KMS-11 (cell line): ENCODE measurements around the gene CACNA2D3.

Source experiments
- H2AFZ ChIP-seq: fragments of 200-600 bp; sonication (generic); 2 replicates; pipeline ENCODE4 v1.6.1; 2016; ENCODE audit warnings: antibody characterized with exemption, mixed run types, low read depth
- H3K27ac ChIP-seq: fragments of 200-600 bp; sonication (generic); 2 replicates; pipeline ENCODE4 v1.6.1; 2016; ENCODE audit warnings: mild to moderate bottlenecking, mixed run types
- H3K27me3 ChIP-seq: fragments of 200-600 bp; sonication (generic); 2 replicates; pipeline ENCODE4 v1.6.1; 2017; ENCODE audit warnings: mild to moderate bottlenecking, low read depth, mixed run types, moderate library complexity; ENCODE audit not compliant: insufficient read depth
- H3K36me3 ChIP-seq: fragments of 200-600 bp; sonication (generic); 2 replicates; pipeline ENCODE4 v1.6.1; 2017; ENCODE audit warnings: mild to moderate bottlenecking, mixed run types; ENCODE audit not compliant: insufficient read depth
- H3K4me1 ChIP-seq: fragments of 200-600 bp; sonication (generic); 2 replicates; pipeline ENCODE4 v1.6.1; 2016; ENCODE audit warnings: mild to moderate bottlenecking, low read depth, mixed run types; ENCODE audit not compliant: poor library complexity, severe bottlenecking
- H3K4me2 ChIP-seq: fragments of 200-600 bp; sonication (generic); 2 replicates; pipeline ENCODE4 v1.7.0; 2016; ENCODE audit warnings: mild to moderate bottlenecking, mixed run types
- H3K4me3 ChIP-seq: fragments of 200-600 bp; sonication (generic); IDR thresholded peaks from 2 replicates; pipeline ENCODE4 v1.6.1; 2017; ENCODE audit warnings: low read depth, low read length, mixed read lengths; ENCODE audit not compliant: insufficient read depth
- H3K79me2 ChIP-seq: fragments of 200-600 bp; sonication (generic); 2 replicates; pipeline ENCODE4 v1.6.1; 2016; ENCODE audit warnings: low read depth, mixed run types; ENCODE audit not compliant: insufficient read depth
- H3K9ac ChIP-seq: fragments of 200-600 bp; sonication (generic); 2 replicates; pipeline ENCODE4 v1.6.1; 2016; ENCODE audit warnings: mild to moderate bottlenecking, mixed run types
- H4K20me1 ChIP-seq: fragments of 200-600 bp; sonication (generic); 2 replicates; pipeline ENCODE4 v1.6.1; 2016; ENCODE audit warnings: mild to moderate bottlenecking, mixed run types; ENCODE audit not compliant: insufficient read depth
- TF ChIP-seq, protein P1 (sequence below): fragments of 200-600 bp; sonication (generic); conservative IDR thresholded peaks from 2 replicates; pipeline ENCODE4 v1.6.1; 2017; ENCODE audit warnings: low read depth, mild to moderate bottlenecking, antibody characterized with exemption, low read length, moderate library complexity, mixed read lengths

Gene CACNA2D3

GRCh38 chr3:54761637-54762036, 639.3 kb downstream of the CACNA2D3 start:
- H3K27ac ChIP-seq, result no peak overlapping the region
- H4K20me1 ChIP-seq, result no peaks in the 10 kb centered on the region
- TF ChIP-seq, protein P1, sequence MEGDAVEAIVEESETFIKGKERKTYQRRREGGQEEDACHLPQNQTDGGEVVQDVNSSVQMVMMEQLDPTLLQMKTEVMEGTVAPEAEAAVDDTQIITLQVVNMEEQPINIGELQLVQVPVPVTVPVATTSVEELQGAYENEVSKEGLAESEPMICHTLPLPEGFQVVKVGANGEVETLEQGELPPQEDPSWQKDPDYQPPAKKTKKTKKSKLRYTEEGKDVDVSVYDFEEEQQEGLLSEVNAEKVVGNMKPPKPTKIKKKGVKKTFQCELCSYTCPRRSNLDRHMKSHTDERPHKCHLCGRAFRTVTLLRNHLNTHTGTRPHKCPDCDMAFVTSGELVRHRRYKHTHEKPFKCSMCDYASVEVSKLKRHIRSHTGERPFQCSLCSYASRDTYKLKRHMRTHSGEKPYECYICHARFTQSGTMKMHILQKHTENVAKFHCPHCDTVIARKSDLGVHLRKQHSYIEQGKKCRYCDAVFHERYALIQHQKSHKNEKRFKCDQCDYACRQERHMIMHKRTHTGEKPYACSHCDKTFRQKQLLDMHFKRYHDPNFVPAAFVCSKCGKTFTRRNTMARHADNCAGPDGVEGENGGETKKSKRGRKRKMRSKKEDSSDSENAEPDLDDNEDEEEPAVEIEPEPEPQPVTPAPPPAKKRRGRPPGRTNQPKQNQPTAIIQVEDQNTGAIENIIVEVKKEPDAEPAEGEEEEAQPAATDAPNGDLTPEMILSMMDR, result no peak
- H3K4me2 ChIP-seq, result no peak overlapping the region
- H3K27me3 ChIP-seq, result no peaks in the 10 kb centered on the region
- no peak overlapping the region for H2AFZ ChIP-seq
- H3K4me1 ChIP-seq, result no peaks in the 10 kb centered on the region
- H3K36me3 ChIP-seq, result no peaks in the 10 kb centered on the region
- H3K9ac ChIP-seq, result no peak overlapping the region
- no peak overlapping the region for H3K4me3 ChIP-seq
- no peaks in the 10 kb centered on the region for H3K79me2 ChIP-seq

DNA sequence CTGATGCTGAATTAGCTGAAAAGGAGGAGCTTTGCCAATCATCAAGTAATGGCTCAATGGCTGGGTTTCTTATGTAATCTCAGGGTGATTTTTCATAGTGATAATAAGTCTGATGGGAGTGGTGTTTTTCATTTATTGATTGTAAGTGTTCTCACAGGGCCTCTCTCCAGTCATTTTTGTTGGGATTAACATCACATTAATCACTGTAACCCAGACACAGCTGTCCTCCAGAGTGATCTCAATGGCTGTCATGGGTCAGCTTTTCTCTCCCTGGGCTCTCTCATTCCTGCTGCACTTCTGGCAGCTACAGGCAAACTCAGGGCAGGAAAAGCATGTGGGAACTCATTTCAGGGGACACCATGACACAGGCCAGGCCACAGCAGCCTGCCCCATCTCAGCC, 642.6 kb downstream of the CACNA2D3 start:
- H3K4me1 ChIP-seq, result no peaks in the 10 kb centered on the region
- H4K20me1 ChIP-seq, result no peaks in the 10 kb centered on the region
- H3K4me3 ChIP-seq, result no peak overlapping the region
- no peak overlapping the region for H3K9ac ChIP-seq
- no peak overlapping the region for H3K4me2 ChIP-seq
- TF ChIP-seq, protein P1, result no peak
- H3K36me3 ChIP-seq, result no peaks in the 10 kb centered on the region
- no peaks in the 10 kb centered on the region for H3K79me2 ChIP-seq
- no peak overlapping the region for H2AFZ ChIP-seq
- H3K27ac ChIP-seq, result no peak overlapping the region
- no peaks in the 10 kb centered on the region for H3K27me3 ChIP-seq

- Histone ChIP-seq H3K4me2 (no peak overlapping the region), H3K27ac (no peak overlapping the region)
These were observed 648.7 kb downstream of the CACNA2D3 start for GRCh38 chr3:54771050-54771449.

DNA sequence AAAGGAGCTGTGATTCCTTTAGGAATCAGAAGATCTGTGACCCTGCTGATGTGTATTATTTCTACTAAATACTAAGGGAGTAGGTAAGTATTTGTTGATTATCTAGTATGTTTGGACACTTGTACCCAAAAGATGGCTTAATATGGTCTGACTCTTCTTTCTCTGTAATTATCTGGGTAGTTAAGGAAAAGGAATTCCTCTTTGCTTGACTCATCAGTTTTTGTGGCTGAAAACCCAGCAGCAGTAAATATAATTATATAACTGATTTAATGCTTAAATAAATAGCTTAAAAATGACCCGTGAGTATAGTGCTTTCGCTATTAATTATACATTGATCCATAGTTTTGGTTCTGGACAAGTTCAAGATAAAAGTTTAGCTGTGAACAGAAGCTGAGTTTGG, 649.7 kb downstream of the CACNA2D3 start:
- no peak overlapping the region for H3K27ac ChIP-seq
- H3K4me3 ChIP-seq, result no peak overlapping the region
- H3K9ac ChIP-seq, result no peak overlapping the region
- H4K20me1 ChIP-seq, result no peaks in the 10 kb centered on the region
- no peaks in the 10 kb centered on the region for H3K4me1 ChIP-seq
- H3K27me3 ChIP-seq, result no peaks in the 10 kb centered on the region
- no peaks in the 10 kb centered on the region for H3K36me3 ChIP-seq
- H2AFZ ChIP-seq, result no peak overlapping the region
- H3K79me2 ChIP-seq, result no peaks in the 10 kb centered on the region
- H3K4me2 ChIP-seq, result no peak overlapping the region
- TF ChIP-seq, protein P1, result no peak

More at GRCh38 chr3:54771050-54771449, 648.7 kb downstream of the CACNA2D3 start:
- no peaks in the 10 kb centered on the region for H3K79me2 ChIP-seq
- H3K4me1 ChIP-seq, result no peaks in the 10 kb centered on the region
- no peaks in the 10 kb centered on the region for H3K27me3 ChIP-seq
- H3K9ac ChIP-seq, result no peak overlapping the region
- H4K20me1 ChIP-seq, result no peaks in the 10 kb centered on the region
- no peak overlapping the region for H3K4me3 ChIP-seq
- no peak overlapping the region for H2AFZ ChIP-seq
- H3K36me3 ChIP-seq, result no peaks in the 10 kb centered on the region
- TF ChIP-seq, protein P1, result no peak
